NCI-H82 treated with DMSO at 0.1 percent for 48 hours (cell line): ENCODE data around the gene ERMARD.

Source experiments
- DNase-seq: peaks from one replicate; lab custom pipeline; 2025; ENCODE audit not compliant: unreplicated experiment; lab: John Stamatoyannopoulos, UW

Gene ERMARD

DNA sequence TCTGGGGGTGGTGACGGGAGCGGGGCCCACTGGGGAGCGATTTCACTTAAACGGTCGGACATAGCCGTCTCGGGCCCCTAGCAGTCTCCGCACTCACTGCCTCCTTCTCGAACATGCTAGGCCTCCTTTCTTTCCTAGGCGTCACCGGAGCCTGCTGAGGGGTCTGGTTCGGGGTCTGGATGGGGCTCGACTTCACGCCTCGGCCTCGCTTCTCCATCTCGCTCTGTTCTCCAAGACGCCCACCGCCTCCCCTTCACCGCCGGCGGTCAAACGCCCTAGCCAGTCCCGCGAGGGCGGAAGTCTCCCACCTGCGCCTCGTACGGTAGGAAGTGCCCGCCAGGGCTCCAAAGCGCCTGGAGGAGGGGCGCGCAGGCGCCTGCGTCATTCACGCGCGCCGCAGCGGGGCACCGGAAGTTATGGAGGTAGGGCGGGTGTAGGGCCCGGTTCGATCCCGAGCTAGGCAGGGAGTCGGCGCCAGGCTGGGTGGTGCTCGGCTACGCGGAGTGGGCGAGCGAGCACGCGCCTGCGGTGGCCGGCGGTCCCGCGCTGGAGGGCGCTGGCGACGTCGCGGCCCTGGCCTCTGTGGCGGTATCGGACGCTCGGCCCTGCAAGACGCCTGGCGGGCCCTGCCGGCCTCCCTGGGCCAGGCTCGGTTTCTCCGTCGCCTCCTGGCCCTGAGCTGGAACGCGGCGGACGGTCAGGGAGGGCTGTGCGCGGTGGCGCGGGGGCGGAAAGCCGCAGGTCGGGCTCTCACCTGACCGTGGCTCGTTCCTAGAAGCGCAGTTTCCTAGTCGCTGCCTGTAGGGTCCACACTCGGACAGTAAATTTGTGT is at the start of gene ERMARD, which contains the start of gene DYNLT2:
Gene ERMARD, plus strand, starts transcription at position 381 of the 832 bp plus-strand sequence. Its CDS starts 36 bp downstream, at position 417.
Gene DYNLT2, minus strand, starts transcription at position 331 of the 832 bp plus-strand sequence. Its CDS starts 114 bp downstream, at position 217.
- DNase-seq, result peak; percentile 48

DNA sequence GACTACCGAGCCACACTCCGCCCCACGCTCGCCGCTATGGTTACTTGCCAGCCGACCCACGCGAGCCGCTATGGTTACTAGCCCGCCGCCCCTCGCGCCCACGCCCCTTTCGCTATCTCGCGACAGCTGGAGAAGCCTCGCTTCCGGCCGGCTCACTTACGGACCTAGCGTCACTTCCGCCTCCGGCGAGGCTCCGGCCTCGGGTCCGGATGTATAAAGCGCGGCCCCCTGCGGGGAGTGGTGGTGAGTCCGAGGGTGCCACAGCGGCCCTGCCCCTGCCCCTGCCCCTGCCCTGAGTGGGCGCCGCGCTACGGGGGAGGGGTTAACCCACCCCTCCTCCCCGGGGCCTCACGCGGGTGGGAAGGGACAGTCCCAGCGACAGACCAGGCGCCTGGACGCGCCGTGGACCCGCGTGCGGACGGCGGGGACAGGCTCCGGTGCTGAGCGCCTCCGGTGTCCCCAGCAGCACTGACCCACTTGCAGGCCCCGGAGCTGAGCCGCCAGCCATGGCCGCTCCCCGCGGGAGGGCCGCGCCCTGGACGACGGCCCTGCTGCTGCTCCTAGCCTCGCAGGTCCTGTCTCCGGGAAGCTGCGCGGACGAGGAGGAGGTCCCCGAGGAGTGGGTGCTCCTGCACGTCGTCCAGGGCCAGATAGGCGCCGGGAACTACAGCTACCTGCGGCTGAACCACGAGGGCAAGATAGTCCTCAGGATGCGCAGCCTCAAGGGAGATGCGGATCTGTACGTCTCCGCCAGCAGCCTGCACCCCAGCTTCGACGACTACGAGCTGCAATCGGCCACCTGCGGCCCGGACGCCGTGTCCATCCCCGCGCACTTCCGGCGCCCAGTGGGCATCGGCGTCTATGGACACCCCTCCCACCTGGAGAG is 49.2 kb upstream of the ERMARD start, which contains the start of the genes C6orf120 and WDR27:
Gene C6orf120, plus strand, starts transcription at position 173 of the 886 bp plus-strand sequence. Its CDS starts 334 bp downstream, at position 507.
Gene WDR27, minus strand, starts transcription at position 76 of the 886 bp plus-strand sequence. CDS start 13,024 bp downstream, outside the sequence.
- peak; percentile 74 for DNase-seq

DNA sequence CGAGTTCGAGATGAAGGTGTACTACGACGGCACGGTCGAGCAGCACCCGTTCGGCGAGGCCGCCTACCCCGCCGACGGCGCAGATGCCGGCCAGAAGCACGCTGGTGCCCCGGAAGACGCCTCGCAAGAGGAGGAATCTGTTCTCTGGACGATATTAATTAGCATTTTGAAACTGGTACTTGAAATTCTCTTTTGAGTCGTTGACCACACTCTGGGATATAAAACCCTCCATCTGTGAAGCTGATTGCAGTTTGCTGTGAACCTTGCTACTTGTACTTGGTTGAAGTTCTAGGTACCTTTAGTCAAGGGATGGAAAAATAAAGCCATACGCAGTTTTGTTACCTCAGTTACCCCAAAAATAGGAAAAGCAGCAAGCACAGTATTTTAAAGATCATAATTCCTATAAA is 48.6 kb upstream of the ERMARD start:
- DNase-seq, result no peak

DNA sequence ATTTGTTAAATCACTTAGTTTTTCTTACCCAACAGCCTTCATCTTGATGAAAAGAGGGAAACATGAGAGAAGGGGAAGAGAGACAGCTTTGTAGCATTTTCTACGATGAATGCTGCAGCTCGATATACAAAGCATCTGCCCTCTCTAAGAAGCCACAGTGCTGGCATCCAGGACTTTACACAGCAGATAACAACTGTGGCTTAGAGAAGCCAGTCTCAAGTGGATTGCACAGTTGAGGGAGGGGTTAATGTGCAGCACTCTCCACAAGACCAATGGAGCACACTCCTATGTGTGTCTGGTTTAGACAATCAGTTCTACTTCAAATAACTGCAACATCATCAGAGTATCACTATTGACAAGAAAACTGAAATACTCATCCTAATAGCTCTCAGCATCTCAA is 43.6 kb upstream of the ERMARD start:
- no peak for DNase-seq

DNA sequence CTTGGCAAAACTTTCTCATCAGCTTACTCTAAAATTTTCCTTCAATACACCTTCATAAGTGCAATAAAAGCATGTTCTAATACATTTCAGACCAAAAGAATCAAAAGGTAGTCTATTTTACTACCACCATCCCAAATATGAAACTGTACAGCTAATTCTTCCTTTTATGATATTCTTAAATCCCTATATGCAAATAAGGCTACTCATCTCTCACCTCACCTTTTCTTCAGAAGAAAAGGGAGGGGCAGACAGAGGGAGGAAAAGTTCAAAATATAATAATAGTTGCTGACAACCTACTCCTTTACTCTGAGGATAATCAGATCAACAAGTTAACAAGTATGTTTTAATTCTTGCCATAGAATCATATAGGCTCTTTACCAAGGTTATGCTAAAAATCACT is 42.1 kb upstream of the ERMARD start:
- DNase-seq, result no peak

DNA sequence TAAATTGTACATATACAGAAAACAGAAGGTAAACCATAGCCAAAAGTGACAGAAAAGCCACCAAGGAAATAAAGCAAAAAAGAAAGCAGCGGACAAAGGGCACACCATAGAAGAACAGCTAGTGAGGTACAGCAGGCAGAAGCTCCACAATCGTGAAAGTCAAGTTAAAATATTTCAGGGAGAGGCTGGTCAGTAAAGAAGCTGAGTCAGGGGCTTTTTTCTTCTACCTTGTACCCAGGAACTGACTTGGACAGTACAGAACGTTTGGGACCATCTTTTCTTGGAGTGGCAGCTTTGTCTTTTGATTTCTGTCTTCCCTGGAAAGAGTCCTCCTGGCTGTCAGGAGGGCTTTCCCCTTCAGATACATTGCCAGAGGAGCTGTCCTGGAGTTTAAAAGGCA is 41.4 kb upstream of the ERMARD start:
- DNase-seq, result no peak

DNA sequence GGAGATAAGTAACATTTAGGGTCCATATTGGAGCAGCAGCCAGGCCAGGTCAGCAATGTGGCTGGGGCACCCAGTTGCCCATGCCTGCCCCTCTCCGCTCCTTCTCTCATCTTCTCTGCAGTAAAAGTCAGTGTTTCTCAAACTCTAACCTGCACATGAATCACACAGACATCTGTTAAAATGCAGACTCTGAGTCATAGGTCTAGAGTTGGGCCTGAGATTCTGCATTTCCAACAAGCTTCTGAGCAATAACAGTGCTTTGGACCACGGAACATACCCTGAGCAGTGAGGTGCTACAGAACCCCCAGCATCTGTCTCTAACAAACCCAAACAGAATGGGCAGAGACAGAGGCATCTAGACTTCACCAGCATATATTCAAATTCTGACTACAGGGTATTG is 37.2 kb upstream of the ERMARD start:
- DNase-seq, result no peak

DNA sequence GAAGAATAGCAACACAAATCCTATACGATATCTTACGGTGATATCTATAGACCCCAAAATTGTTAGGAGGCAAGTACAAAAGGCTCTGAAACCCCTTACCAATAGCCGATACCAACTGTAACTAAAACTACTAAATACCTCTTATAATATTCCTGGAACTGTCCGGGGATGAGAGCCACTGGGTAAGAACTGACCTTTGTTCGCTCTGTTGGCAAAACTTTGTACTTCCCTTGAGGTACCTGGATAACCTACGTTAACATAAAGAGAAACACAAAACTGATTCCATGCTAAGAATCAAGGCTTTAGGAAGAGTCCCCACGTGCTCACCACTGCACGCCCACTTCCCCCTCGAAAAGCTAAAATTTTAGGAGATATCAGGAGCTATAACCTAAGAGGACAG is 36.8 kb upstream of the ERMARD start:
- no peak for DNase-seq

DNA sequence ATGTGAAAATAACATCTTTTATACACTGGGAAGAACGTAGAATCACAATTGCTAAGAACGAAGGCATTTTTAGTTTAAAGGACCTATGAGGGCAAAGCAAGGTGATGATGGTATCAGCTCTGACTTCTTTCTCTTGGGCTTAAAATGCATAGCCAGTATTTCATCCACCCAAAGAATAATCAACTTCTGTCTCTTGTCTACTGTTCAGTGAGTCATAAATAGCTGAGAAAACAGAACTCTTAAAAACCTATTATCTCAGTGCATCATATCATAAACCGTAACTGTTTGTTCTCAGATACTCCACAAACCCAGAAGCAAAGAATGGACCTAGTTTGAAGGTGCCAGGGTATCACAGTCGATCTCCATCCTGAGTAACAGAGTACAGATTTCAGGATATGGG is 32.3 kb upstream of the ERMARD start:
- no peak for DNase-seq

DNA sequence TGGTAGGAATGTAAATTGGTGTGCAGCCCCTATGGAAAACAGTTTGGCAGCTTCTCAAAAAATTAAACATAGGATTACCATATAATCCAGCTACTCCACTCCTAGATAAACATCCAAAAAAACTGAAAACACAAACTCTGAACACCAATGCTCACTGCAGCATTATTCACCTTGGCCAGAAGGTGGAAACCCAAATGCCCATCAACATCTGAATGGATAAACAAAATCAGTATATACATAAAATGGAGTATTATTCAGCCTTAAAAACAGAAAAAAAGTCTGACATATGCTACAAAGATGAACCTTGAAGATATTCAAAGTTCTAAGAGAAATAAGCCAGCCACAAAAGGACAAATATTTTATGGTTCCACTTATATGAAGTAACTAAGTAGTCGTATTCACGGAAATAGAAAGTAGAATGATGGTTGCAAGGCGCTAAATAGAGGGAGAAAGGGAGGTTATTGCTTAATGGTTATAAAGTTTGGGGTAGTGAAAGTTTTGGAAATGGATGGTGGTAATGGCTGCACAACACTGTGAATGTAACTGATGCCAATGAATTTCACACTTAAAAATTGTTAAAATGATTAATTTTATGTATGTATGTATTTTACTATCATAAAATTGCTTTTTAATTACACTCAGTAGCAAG is 31.1 kb upstream of the ERMARD start:
- DNase-seq, result no peak

DNA sequence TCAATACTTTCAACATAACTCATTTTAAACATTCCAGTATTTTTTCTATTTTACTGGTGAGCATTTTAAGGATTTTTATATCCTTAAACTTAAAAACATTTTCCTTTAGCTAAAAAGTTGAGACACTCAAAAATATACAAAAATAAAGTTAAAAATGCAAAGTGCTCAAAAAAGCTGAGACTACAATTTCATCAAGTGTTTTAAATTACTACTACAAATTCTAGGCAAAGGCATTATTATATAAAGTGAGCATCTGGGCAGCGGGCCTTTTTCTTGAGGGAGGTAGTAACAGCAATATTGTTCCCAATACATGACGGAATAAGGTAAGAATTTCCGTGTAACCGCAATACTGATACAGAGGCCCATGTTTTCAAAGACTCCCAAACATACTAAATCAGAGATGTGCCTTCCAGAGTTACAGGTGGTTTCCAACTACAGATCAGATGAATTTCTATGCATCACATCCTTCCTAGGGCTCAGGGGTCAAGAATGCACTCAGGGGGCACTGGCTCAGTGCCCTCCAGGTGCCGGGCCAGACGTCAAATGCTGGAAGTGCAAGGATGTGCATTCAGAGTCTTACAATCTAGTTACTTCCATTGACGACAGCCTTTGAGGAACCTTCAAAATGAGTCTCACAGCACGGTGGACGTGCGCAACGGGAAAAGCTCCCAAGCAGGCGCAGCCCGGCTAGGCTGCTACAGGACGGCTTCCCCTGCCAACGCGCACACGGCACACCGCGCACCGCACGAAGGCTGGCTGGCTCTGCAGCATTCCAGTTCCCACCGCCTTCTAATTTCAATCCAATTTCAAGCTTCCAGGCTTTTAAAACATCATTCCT is 28.8 kb upstream of the ERMARD start:
- DNase-seq, result no peak

DNA sequence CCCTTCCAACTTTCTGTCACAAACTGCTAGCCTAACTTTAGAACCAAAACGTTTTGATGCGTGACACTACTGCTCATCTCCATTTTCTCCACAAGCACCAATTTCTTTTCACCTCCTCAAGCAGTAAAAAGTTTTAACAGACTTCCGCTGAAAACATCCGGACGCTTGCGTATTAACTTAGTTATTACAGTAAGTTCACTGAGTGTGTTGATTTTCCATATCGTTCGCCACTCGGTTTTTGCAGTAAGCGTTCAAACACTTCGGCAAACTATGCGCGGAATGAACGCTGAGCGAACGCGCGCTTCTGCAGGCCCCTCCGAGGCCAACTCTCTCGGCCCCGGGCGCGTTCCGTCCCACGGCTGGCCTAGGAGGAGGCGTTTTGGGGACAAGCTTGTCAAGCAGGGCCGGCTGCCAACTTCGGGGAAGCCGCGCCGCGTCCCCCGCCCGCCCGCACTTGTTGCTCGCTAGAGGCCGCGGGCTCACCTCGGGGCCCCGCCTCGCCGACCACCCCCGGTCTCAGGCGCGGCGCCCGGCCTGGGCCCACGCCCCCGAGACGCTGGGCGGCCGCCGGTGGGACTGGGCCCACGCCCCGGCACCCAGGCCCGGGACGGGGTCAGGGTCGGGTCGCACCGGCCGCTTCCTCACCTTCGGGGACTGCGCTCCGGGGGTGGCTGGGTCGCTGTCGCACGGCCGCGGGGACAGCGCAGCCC is 28.1 kb upstream of the ERMARD start:
- DNase-seq, result no peak

DNA sequence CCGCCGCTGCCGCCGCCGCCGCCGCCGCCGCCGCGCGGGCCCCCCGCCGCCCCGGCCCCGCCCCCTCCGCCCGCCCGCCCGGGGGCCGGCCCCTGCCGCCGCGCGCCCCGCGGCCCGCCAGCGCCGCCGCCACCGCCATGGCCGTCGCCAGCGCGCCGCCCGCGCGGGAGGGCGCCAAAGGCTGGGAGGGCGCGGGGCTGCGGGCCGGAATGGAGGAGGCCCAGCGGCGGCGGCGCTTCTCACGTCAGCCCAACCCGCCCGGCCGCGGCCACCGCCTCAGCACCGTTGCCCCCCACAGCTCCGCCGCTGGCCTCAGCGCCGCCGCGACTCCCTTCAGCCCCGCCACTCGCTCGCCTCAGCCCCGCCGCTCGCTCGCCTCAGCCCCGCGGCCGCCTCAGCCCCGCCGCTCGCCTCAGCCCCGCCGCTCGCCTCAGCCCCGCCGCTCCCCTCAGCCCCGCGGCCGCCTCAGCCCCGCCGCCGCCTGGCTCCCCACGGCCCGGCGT is 27.4 kb upstream of the ERMARD start:
- no peak for DNase-seq

DNA sequence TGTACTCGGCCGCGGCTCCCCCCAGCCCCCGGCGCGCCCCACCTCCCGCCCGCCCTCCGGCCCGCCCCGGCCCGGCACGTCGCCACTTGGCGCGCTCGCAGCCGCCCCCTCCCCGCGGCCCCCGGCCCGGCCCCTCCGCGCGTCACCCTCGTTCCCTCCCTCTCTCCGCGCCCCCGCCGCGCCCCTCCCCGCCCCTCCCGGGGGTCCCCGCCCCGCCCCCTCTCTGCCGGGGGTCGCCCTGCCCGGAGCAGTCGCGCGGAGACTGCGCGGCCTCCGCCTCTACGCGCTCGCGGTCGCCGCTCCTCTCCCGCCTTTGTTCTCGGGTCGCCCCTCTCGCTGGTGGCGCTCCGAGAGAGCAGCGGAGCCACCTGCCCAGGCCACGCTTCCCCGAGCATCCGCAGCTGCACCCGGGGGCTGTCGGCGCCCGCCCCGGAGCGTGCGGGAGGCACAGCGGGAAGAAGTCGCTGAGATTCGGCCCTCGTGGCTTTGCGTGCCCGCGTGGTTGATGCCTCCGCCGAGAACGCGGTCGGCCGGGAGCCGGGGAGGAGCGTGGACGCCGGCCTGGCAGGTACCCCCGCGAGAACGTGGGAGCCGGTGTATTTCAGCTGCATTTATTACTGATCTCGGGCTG is 26.8 kb upstream of the ERMARD start, which contains the start of gene PHF10:
Gene PHF10, minus strand, starts transcription at position 7 of the 631 bp plus-strand sequence. CDS start 569 bp downstream, outside the sequence.
- peak; percentile 33 for DNase-seq

DNA sequence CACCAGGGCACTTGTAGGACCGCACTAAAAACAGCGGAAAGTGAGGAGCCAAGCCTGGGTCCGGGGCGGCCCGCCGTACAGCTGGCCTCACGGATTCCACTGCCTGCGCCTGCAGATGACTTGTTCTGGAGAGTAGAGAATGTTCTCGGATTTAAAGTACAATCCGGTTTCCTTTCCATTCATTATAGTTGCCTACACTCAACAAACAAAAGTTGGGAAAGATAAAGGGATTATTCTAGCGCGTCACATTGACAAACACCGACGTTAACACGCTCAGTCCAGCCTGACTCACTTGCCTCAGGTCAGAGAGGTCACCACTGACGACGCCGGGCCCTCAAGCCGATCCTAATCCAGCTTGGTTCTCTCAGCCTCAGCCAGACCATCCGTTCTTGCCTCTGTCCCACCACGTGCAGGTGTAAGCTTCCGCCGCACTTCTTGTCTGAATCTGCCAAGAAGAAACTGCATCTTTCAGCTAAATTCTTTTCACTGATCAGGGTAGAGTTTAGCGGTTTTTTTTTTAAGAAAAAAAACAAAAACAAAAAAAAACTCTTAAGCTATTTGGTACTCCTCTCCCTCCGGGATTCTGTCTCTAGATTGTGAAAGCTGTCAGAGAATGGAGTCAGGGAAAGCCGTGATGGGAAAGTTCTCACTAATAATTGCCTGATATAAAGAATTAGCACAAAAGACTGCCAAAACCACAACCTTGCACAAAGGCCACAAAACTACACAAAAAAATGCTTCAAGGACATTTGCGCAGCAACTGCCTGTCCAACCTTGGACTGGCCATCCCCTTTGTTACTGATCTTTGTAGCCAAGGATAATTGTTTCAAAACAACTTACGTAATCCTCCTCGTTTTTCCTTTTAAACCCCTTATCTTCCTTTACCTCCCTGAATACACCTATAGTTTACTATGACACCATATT is 26.0 kb upstream of the ERMARD start:
- DNase-seq, result peak; percentile 42

DNA sequence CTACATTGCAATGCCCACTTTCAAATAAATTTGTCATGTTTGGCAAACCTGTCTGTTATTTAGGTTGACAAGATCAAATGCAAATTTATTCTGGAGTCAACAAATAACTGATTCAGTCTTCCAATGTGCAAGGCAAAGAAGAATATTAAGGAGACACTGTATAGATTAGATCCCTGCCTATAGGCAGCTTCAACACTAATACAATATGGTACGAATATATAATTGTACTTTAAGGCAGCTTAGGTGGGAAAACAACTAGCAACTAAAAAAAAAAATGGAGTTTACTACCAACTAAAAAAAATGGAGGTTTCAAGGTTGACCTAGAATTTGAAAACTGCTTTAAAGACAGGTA is 25.4 kb upstream of the ERMARD start:
- DNase-seq, result no peak

DNA sequence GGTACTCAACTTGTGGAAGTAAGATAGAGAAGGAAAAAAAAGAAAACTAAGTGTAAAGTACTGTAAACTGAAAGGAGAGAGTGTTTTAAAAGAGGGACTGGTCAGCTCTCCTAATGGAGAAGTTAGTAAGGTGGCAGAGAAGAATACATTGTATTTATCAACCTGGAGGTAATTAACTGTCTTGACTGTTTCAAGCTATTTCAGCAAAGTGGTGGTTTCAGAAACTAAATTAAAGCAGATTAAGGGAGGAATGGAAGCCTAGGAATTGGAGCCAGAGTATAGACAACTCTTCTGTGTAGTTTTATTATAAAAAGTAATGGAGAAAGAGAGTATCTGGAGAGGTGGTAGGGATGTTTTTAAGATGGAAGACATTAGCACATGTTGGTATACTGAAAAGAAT is 24.5 kb upstream of the ERMARD start:
- no peak for DNase-seq

DNA sequence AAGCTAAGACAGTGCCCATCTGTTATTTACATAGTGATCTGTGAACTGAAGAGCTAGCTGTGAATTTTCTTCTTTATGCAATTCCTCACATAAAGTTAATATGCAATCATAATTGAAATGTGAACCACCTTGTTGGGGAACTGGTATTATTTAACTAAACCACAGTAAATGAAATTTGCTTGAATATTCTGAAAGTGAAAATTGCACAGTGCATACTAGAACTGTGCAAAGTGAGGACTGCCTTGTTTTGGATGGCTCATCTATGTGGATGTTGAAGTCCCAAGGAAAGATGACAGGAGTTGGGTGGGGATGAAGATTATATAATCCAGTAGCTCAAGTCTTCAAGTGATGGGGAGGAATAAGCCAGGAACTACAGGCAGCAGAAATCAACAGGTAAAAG is 21.5 kb upstream of the ERMARD start:
- peak; percentile 33 for DNase-seq
